GM18511 (cell line): ENCODE data around the gene PLEKHA7.

Experiments used
- ATAC-seq: cut with Tn5 transposase; IDR thresholded peaks from one replicate; pipeline ENCODE4 v1.9.1; 2021; ENCODE audit warnings: mild to moderate bottlenecking, moderate library complexity; ENCODE audit not compliant: unreplicated experiment

The PLEKHA7 gene

DNA sequence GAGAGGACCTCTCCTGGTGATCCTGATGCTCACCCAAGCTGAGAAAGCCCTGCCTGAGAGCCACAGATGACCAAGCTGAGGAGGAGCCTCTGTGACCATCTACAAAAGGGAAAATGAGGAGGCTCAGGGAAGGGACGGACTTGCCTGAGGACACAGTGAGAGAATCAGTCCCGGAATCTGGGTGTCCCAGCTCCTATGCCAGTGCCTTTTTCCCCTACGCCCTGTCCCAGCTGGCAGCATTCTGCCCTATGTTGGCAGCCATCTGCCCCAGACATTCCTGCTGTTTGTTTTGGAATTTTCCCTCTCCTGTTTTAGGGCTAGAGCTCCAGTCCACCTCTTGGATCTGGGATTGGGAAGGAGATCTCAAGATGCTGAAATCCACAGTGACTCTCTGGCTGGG lies 221.2 kb downstream of the PLEKHA7 start:
- no peak for ATAC-seq

DNA sequence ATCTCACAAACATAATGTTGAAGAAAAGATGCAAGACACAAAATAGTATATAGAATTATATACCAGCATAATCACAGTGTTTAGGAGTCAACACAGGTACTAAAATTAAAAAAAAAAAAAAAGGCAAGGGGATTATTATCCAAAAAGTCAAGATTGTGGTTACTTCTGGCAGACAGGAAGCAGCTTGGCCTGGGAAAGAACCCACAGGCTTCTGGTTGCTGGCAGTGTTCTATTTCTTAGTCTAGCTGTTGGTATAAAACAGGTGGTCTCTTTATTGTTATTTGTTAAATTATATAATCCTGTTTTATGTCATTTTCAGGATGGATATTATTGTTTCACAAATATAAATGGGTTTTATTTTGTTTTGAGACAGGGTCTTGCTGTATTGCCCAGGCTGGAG lies 221.8 kb downstream of the PLEKHA7 start:
- no peak for ATAC-seq

DNA sequence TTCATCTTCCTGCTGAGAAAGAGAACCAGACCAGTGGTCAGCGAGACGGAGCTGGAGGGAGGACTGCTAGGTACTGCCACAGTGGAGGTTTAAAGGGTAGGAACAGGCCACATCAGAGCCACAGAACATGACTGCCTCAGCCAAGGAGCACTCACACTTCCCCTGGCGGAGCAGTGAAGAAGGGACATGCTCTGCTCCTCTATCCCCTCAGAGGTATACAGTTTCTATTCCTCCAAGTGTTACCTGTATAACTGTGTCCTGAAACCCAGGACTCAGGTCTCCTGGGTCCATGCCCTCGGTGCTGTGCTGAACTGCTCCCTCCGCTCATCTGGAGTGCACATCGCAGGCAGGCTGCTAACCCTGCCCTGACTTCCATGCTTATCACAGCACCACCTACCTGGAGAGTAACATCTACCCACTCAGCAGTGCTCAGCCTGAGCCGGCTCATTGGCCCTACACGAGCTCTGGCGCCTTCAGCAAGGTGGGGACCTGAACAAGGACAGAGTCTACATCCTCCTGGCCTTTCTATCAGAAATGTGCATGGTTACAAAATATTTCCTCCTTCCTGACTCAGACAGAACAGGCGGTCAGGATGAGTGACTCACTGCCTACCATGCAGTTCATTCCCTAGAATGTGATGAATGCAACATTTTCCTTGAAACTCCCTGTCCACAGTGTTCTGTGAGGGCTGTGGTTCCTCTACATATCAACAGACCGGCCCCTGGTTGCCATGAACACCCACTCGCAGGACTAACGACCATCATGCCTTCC lies 222.8 kb downstream of the PLEKHA7 start:
- no peak for ATAC-seq

DNA sequence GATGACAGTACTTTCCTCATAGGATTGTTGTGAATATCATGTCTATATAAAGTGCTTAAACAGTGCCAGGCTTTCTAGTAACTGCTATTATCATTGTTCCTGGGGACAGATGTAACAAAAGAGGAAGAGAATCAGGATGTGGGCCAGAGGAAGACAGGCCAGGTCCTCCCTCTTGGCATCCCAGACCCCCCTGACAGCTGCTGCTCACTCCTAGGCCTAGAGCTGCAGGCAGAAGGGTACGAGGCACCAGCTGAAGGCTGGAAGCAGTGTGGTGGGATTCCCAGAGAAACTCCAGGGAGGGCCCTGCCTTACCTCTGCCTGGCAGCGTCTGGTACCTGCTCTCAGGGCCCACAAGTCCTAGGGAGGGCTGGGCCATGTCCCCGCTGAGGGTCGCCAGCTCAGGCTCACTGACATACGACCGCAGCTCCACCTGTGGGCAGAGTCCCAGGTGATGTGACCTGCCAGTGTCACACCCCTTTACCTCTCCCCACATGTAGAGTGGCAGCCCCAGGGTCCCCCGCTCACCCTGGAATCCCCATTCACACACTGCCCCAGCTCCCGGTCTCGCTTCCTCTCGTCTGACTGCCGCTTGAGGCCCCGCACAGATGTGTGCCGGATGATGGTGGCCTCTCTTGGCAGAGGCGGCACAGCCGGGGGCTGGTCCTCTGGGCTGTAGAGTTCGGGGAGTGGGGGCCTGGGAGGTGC lies 223.6 kb downstream of the PLEKHA7 start:
- no peak for ATAC-seq

DNA sequence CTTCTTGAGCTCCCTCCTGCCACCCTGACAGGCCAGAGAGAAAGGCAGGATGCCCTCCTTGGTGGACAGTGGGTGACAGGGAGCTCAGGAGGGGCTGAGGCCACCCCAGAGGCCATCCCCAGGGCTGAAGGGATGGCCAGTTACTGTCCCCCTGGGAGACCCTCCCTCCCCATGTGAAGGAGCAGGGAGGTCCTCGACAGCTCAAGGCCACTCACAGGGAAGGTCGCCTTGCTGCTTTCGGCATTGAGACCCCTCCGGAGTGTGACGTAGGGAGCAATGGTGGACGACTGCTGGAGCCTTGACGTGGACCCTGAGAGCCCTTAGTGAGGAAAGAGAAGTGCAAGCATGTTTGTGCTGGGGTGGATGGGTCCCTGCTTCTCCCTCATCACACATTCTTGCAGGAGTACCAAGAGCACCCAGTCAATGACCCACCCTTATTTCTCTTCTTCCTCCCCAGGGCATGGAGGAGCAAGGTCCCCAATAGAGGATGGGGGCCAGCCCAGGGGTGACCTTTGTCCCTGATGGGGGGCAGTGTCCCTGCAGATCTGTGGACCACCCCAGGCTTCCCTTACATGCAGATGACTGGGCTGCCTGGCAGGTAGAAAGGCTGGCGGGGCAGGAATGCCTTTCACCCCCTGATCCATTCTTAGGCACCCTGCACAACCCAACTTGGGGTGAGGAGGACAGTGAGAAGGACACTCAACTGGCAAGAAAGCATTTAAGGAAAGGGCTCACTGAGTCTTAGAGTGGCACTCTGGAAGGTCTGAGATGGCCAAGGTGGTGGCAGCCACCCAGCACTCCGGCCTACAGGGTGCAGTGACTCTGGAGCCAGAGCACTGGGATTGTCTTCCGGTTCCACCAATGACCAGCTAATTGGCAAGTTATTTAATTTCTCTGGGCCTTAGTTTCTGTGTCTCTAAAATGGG lies 224.4 kb downstream of the PLEKHA7 start:
- no peak for ATAC-seq

DNA sequence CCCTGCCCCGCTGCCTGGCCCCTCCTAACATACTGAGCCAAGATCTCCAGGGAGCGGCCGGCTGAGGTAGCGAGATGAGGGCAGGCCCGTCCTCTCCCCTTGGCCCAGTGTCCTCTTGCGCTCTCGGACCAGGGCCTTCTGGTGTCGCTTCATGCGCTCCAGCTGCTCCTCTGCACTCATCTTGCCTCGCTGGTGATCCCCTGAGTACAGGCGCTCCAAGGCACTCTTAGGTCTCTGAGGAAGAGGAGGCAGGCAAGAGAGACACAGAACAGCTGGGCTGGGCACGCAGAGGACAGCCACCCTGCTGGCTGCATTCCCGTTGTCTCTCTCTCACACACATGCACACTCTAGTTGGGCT lies 225.2 kb downstream of the PLEKHA7 start:
- no peak for ATAC-seq

DNA sequence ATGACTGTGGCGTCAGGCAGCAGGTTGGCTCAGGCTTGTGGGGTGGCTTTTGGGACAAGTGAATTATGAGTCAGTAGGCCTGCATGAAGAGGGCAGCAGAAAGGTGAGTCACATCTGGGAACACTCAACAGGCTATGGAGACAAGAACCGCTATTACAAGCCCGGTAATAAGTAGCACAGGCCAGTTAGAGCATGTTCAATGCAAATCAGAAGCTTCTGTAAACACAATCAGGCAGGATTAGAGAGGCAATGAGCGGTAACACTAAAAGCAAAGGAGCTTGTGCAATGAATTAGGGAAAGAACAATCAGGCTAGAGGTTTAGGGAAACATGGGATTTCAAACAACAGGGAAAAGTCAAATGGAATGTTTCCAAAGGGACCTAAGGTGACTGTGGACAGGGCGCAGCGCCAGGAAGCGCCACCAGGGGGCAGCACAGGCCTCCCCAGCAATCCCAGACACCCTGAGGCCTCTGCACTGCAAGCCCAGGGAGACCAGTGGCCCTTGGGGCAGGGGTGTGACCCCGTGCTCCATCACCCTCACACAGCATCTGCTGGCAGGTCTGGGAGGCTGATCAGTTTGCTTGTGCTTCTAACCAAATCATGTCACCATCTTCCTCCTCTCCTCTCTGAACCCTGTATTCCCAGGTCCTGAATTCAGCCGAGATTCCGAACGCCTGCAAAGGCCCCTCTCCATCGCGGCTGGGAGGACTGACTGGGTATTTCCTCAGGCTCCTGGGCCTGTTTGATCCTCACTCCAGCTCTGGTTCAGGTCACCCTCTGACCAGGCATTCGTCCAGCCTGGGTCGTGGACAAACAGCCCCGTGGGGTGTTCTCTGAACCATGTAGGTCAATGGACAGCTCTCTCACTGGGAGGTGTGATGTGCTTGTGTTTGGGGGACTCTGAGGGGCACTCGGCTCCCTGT lies 225.8 kb downstream of the PLEKHA7 start:
- ATAC-seq: peak; percentile 79

DNA sequence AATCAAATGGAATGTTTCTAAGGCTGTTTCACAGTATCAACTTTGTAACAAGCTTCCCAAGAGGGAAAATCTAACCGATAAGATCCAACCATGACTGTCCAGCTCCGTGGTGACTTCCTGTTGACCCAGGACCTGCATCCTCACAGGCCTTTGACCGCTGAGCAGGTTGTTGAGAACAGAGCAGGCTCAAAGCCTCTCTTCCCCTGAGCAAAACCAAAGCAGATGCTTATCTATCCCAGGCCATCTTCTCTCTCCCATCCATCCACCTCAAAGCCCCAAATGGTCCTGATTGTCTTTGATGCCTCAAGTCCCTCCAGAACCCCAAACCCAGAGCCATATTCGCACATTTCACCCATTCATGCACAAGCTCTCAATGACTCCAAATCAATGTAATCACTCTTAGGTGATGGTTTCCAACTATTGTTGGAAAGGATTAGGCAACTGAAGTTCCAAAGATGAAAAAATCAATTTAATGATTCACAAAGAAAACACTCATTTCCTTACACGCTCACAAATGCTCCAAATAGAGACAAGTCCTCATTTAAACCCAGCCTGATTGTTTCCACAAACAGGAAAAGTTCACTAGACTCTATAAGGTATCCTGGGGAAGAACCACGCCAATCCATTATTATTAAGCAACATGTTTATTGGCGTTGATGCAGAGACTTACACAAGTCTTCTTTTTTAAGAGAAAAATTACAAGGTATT lies 227.0 kb downstream of the PLEKHA7 start:
- ATAC-seq: no peak

DNA sequence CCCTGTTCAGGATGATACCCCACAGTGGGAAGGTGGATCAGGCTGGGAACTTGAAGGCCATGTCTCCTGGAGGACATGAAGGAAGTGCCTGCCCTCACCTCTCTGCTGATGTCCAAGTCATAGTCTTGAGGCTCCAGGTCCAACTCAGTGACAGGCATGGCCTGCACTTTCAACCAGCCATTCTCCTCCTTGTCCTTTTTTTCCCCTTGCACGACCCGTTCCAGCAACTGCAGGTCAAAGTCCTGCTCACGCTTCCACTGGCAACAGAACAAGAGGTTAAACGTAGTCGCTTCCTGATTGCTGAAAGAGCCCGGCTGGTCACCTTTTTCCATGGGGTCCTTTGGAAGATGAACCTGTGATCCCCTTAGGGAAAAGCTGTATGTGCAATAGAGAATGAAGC lies 228.1 kb downstream of the PLEKHA7 start:
- no peak for ATAC-seq

DNA sequence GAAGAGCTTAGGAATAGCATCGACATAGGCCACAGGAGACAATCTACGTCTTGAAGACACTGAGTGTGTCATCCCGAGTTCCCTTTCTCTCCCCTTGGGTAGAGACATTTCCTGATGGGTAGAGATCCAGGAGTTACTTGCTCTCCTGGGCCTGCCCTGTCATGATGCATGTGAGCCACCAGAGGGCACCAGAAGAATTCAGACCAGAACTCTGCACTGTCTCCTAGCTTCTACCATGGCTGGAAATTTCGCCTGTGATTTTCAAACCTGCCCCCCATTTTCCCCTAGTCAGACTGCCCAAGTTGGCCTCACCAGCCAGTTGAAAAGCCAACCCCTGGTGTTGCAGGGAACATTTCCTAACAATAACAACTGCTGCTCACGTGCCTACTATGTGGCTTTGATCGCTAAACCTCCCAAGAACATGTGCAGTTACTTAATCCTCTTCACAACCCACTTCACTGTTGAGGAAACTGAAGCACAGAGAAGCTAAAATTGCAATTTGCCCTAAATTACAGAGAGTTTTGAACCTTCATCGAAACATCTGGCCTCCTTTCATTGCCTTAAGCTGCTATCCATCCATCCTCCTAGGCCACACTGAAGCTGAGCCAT lies 228.6 kb downstream of the PLEKHA7 start:
- ATAC-seq: peak; percentile 84

DNA sequence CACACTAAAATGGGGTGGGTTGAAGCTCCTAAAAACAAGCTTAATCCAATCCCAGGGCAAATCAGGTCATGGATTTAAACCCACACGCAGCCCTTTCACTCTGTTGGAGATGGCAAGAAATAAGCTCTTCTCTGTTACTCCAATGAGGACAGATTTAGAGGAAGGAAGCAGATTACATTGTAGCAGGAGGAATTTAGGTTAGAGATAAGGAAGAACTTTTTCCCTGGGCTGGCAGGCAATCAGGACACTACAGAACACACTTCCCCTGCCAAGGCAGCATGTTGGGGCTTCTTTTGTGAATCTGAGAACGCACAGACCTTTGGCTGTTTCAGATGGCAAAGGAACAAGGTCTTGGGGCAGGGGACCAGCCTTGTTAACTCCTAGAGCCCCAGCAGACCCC lies 229.5 kb downstream of the PLEKHA7 start:
- no peak for ATAC-seq

DNA sequence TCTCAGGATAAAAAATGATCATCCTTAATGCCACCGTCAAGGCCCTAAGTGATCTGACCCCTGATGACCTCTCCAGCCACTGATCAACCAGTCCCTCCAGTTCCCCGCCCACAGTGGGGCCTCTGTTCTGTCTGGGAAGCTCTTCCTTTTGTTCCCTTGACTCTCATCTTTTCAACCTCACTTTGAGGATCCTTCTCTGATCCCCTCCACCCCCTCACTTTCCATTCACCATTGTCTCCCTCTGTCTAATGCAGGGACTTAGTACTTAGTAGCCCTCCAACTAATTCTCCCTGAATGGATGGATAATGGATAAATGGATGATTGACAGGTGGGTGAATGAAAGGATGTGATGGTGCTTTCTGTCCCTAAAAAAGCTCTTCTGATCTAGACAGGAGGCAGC lies 230.1 kb downstream of the PLEKHA7 start:
- no peak for ATAC-seq

DNA sequence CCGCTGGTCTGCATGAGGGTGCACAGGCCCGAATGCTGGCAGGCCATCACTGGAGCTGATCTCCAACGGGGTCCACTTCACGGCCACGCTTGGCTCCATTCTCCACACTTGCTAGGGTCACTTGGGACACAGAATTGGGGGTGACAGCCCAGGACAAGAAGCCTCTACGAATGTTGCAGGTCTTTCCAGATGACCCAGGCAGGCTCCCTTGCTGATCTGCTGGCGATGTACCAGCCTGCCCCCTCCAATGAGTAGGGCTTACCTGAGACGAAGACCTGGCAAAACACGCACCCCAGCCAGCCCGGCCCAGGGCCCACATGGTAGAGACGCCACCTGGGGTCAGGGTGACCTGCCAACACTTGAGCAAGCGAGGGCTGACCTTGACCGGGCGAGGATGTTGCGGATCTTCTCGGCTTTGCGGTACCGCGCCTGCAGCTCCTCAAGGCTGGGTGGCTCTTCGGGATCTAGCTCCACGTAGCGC lies 230.9 kb downstream of the PLEKHA7 start:
- ATAC-seq: no peak

DNA sequence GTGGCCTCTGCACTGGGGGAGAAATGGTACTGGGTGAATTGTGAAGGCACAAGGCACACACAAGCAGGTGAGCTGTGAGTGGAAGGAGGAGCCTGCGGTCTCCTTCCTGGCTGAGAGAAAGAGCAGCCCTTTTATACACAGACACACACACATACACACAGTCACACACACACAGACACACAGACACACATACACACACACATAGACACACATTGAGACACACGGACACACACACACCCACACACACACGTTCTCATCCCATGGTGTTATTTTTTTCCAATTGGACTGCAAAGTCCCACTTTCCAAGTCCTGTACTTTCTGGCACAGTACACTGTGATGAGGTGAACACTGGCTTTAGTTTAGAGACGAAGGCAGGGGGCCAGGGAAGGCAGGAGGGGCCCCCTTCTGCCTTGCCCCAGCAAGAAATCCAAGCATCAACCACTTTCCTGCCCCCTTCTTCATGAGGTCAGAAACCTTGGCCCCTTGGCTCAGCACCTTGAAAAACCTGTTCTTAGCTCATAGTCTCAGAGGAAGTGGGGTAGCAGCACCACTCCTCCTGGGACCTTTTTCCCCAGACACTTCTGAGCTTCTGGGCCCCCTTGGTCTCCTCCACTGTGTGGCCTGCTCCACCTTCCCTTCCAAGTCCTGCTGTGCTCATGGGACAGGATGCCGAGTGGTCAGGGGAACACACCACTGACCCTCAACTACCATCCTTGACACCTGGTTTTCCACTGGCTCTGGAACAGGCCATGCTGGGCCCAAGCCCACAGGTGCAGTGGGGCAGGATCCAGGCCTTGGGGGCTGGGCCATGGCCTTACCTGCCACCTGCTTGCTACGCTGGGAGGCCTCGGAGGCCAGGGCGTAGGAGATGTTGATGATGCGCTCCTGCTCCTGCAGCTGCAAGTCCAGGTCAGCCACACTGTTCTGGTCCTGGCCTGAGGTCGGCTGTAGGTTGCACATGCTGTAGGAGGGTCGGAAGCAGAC lies 232.0 kb downstream of the PLEKHA7 start:
- ATAC-seq: no peak

DNA sequence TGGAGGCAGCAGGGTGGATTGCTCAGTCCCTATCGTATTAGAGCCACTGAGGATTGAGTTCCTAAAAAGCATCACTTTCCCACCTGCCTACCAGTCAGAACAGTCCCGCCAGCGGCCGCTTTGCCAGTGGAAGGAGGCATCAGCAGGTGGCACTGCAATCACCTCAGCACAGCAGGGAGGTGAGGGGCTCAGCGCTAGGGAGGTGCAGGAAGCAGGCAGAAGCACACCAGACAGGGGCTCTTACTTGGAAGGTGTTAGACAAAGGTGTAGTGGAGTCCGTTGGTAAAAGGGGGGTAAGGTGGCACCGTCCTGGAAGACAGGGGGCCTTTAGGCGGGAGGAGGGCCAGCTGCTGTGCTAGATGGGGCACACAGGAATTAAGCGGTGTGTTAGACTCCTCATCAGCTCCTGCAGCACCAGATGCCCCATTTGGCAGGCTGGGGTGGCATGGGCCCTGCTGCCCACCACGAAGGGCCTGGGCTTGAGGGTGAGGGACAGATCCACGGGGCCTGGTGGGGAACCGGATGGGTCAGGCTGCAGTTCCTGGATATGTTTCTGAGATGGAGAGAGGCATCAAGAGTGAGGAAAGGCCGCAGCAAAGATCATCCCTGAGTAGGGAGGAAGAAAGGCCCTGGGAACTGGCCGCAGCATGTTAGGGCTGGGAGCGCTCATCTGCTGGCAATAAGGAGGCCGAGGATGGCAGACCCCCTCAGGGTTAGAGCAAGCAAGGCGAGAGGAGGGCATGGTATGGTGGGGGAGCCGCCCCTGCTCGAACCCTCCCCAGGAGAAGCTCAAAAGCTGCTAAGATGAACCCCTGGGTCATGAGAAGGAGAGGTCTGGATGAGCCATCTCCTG lies 233.3 kb downstream of the PLEKHA7 start:
- no peak for ATAC-seq

DNA sequence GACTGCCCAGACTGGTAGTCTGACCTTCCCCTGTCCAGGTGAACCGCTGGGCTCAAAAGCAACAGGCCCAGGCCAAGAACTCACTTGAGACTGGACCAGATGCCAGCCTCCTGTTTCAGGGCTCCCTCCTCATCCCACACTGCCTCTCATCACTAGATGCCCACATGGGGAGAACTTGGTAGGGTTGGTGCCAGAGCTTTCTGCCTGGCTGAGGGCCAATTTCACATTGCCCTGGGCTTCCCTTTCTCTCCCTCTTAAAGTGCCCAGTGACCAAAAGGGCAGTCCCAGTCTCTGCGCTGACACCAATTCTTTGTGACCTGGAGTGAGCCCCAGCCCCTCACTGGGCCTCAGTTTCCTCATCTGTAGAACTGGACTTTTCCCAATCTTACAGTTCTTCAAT lies 234.1 kb downstream of the PLEKHA7 start:
- no peak for ATAC-seq

DNA sequence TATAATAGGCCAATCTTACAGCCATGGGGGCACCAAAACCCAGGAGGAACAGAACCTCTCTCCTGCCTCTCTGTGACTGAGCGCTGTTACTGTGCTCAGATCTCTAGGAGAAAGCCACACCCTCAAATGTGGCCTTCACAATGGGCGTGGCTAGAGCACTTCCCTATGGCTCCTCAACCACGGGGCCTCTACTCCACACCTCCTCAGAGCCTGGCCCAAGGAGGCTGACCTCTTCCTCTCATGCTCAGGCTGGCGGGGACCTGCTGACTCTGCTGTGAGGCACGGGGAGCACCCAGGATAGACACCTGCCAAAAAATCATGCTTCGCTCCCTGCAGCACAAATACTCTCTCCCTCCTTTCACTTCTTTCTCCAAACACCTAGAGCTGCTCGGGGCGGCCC lies 234.8 kb downstream of the PLEKHA7 start:
- no peak for ATAC-seq
